GM19023 (cell line): ENCODE measurements around the gene NUDCD2.
A peak's percentile ranks its signal among the peaks of the same experiment; 100 is the strongest.

Experiments
- ATAC-seq: cut with Tn5 transposase; IDR thresholded peaks from one replicate; pipeline ENCODE4 v1.9.1; 2021; ENCODE audit warnings: mild to moderate bottlenecking, moderate library complexity; ENCODE audit not compliant: unreplicated experiment

Gene NUDCD2

DNA sequence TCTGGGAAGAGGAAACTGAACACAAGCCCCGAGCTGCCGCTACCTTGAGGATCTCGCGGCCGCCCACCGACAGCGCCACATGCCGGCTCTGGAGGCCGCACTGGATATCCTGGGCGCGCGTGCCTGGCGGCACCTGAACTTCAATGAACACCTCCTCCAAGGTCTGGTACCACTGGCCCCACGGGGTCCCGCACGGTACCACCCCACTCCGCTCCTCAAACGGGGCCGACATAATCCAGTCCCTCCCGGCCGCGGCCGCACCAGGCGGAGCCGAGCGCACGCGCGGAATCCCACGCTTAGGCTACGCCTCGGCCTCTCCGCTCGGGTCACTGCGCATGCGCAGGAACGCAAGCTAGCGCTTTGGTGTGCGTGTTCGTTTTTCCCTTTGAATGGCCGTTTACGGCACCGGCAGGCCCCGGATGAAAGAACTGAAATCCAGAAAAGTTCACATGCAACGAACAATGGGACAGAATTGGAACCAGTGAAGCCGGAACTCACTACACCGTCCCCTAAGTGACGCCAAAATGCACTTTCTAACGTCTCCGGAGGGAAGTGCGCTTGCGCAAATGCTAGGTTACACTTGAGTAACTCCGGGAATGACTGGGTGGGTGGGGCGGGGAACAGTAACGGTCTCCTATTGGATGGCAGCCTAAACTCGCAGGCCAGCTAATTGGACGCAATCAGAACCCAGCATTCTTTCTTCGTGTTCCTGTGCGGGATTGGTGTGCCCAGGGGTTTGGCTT is at the start of gene NUDCD2:
Gene NUDCD2, minus strand, starts transcription at position 284 of the 743 bp plus-strand sequence. Its CDS starts 52 bp downstream, at position 232.
- ATAC-seq = peak; percentile 77

- ATAC-seq = no peak
These were observed 49.5 kb upstream of the NUDCD2 start for GRCh38 chr5:163509291-163509951.

GRCh38 chr5:163508753-163509152 is 48.9 kb upstream of the NUDCD2 start:
- no peak for ATAC-seq

- no peak for ATAC-seq
These were observed 46.8 kb upstream of the NUDCD2 start for GRCh38 chr5:163506726-163507125.

GRCh38 chr5:163506095-163506457 is 46.2 kb upstream of the NUDCD2 start:
- peak; percentile 15 for ATAC-seq

GRCh38 chr5:163505368-163506094 is 45.6 kb upstream of the NUDCD2 start, which contains the start of gene MAT2B:
Gene MAT2B (plus strand): TSS chr5:163505619. CDS start chr5:163505687, 68 bp downstream.
- peak; percentile 92 for ATAC-seq

DNA sequence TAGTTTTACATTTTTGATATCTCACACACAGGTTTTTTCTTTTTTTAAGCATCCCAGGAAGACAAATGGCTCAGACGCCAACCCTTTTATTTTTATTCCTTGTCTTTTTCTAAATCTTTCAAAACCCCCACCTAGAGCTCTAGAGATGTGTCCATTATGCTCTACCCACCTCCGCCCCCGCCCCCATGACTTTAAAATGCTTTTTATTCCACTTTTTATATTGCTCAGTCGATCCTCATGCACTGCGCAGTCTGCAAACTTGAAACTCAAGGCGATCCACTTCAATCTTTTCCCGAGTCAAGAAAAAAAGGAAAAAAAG is 45.1 kb upstream of the NUDCD2 start:
- ATAC-seq = peak; percentile 0

- no peak for ATAC-seq
These were observed 44.4 kb upstream of the NUDCD2 start for GRCh38 chr5:163504079-163504931.

GRCh38 chr5:163503106-163504078 is 43.5 kb upstream of the NUDCD2 start:
- ATAC-seq = no peak

DNA sequence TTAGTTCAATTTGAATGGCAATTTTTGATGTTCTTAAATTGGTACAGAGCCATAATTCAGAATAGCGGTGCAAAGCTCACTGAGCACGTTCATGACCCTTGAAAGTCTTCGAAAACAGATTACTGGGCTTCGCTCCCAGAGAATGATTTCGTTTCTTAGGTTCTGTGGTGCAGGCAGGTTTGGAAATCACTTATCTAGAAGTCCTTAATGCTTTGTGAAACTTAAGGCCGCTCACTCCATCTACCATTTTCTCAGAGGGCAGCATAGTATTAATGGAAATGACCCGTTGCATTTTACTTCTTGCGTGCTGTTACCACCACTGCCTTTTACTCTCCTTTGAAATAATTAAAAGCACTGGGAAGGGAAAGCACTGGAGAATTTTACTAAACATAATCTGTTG is 42.6 kb upstream of the NUDCD2 start:
- ATAC-seq = no peak

DNA sequence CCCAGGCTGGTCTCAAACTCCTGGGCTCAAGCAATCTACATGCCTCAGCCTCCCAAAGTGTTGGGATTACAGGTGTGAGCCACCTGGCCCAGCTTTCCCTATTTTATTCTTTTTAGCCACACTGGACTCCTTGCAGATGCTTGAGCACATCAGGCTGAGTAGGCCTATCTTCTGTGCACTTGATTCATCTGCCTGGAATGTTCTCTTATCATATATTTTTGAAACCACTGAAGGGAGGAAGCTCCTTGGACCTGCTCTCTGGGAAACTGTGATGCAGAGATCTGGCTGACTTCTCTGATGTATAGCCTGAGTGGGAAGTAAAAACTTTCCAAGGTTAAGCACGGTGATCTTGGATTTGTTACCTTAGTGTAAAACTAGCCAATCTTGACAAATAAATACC is 39.0 kb upstream of the NUDCD2 start:
- no peak for ATAC-seq

- no peak for ATAC-seq
These were observed 37.4 kb upstream of the NUDCD2 start for GRCh38 chr5:163497315-163497714.

GRCh38 chr5:163496286-163496685 is 36.4 kb upstream of the NUDCD2 start:
- no peak for ATAC-seq

DNA sequence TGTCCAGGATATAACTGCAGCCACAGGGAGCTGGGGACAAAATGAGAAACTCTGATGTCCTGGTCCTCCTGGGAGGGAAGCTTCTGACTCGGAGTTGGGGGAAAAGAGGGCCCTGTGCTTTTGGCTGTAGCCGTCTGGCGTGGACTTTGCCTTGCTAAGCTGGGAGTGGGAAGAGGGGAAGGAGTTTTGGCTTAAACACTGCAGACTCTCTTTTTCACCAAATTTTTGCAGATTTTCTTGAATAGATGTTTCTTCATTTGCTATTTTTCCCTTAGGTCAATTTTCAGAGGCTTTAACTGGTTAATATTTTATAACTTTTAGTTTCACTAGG is 29.8 kb upstream of the NUDCD2 start:
- ATAC-seq = no peak

- no peak for ATAC-seq
These were observed 29.3 kb upstream of the NUDCD2 start for GRCh38 chr5:163489055-163489744.

DNA sequence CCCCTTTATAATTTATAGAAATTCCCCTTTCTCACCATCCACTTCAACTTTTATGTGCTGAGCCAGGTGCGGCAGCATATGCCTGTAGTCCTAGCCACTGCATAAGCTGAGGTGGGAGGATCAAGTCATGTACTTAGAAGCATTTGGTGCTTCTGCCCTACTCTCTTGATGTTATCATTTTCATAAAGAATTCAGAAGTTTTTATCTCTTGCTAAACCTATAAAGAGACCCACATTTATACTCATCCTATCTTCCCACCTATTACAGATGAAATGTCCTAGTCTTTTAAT is 19.0 kb upstream of the NUDCD2 start:
- no peak for ATAC-seq

GRCh38 chr5:163478126-163478981 is 18.5 kb upstream of the NUDCD2 start:
- ATAC-seq = no peak

- ATAC-seq = no peak
These were observed 15.5 kb upstream of the NUDCD2 start for GRCh38 chr5:163475411-163475810.
